ENCODE measurements around the gene SLC25A19.
A peak's percentile ranks its signal among the peaks of the same experiment; 100 is the strongest.
"Not testable (repeated sequence)": the region's sequence is repeated elsewhere in the genome, so short reads cannot be mapped to it uniquely, and the experiment has no call there.

SLC25A19 gene

DNA sequence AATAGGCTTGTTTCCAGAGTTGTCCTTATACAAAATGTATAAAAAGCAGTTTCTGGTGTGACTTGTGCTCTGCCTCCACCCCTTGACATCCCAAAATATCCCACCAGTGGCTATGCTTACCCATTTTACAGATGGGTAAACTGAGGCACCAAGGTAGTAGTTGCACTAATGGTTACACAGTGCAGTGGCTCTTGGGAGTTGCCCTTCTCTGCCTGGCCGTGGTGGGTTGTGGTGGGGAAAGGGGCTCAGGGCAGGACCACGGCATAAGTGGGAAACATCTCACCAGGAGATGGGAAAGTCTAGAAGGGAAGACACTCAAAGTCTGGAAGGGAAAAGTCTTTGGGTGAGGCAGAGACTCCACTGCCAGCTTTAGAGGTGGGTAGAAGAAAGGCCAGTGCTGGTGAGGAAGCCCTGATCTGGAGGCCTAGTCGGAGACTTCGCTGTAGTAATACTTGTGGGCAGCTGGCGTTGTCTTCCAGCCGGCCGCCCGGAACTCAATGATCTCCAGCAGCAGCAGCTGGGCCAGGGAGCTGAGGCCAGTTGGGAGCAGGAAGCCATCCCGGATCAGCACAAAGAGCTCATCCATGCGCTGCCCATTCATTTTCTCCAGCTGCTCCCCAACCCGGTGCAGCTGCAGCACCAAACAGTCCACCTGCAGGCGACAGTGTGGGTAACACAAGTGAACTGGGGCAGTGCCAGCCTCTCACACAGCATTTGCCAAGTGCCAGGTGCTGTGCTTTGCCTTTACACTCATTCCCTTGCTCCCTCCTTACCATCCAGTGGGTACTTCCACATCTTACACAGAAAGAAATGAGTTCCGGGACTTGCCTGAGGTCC lies 22.7 kb downstream of the SLC25A19 start:
- no peak for DNase-seq

DNA sequence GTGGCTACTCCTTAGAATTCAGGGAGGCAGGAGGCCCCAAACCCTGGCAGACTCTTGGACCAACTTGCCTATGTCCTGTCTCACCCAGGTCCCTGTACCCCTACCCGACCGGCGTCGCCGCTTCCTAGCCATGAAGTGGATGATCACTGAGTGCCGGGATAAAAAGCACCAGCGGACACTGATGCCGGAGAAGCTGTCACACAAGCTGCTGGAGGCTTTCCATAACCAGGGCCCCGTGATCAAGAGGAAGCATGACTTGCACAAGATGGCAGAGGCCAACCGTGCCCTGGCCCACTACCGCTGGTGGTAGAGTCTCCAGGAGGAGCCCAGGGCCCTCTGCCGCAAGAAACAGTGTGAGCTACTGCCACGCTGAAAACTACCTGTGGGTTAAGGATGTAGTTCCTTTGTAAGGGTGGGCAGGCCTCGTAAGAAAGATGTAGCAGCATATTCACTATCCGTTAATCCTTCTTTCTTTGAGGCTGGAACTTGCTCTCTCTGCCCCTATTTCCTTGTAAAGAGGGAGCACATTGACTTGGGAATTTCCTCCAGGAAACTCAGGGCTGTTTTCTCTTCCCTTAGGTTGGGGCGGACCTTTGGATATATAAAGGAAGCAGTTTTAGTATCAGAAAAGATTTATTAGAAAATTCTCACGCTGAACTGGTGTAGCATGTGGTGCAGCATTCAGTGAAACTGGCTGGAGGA lies 23.5 kb downstream of the SLC25A19 start:
- no peak for DNase-seq

DNA sequence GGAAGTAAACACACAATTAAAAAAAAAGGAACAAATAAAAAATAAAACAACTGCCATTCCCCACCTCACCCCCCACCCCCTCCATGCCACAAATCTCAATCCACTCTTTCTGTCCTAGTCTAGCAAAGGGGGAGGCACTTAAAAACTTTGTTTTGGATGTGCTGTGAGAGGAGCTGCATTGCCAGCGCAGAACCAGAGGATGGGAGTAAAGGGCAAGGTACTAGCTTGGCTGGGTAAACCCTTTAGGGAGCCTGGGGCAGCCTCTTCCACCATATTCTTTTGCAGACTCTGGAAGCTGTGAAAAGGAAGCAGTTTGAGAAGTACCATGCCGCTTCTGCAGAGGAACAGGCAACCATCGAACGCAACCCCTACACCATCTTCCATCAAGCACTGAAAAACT lies 26.2 kb downstream of the SLC25A19 start:
- no peak for DNase-seq

DNA sequence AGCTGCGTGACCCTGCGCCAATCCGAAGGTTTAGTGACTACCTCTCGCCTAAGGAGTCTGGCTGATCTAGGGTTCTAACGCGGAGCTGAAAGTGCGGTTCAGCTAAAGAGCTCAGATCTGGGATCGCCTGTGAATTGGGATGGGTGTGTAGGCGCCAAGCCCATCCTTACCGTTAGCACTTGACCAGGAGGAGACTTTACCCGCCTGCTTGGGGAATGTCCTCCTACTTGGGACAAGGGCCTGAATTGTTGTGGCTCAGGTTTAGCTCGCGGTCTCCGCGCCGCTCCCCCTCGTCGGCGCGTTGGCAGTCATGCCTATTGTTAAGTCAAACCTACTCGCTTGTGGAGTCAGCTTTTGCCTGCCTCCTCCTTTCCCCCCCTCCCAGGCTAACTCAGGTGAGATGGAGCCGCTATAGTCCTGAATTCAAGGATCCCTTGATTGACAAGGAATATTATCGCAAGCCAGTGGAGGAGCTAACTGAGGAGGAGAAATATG lies 27.1 kb downstream of the SLC25A19 start:
- DNase-seq, result no peak

DNA sequence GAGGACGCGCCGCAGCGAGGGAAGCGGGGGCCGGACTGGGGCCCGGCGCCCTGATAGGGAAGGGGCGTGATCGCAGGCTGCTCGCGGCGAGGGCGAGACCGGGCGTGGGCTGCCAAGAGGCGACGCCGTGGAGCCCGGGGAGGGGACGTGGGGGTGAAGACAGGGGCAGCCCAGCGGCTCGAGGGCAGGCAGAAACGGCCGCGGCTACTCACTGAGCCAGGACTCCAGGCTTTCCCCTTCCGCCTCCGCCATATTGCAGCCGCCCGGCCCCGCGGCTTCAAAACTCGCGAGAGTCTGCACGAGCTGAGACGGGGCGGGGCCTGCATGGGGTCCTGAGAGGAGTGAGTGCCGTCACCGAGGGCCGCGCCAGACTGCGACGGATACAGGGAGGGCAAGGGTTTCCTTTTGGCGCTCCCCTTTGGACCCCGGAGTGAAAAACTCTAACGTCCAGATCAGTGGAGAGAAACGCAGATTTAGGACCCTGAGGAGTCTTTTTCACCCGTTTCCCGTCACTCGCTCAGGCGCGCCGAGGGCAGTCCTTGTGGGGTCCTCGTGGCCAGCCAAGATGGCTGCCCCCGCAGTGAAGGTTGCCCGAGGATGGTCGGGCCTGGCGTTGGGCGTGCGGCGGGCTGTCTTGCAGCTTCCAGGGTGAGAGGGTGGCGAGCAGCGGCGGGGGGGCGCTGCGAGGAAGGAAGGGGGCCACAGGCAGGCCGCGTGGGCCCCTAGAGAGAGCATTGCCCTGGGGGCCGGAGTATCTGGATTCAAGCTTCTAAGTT lies 27.7 kb downstream of the SLC25A19 start, which contains the start of the genes GGA3 and MRPS7:
TSS of gene GGA3 (minus strand) at position 271 of the 776 bp plus-strand sequence. CDS start at position 252, 19 bp downstream.
TSS of gene MRPS7 (plus strand) at position 544 of the 776 bp plus-strand sequence. CDS start at position 566, 22 bp downstream.
- DNase-seq, result peak; percentile 96

DNA sequence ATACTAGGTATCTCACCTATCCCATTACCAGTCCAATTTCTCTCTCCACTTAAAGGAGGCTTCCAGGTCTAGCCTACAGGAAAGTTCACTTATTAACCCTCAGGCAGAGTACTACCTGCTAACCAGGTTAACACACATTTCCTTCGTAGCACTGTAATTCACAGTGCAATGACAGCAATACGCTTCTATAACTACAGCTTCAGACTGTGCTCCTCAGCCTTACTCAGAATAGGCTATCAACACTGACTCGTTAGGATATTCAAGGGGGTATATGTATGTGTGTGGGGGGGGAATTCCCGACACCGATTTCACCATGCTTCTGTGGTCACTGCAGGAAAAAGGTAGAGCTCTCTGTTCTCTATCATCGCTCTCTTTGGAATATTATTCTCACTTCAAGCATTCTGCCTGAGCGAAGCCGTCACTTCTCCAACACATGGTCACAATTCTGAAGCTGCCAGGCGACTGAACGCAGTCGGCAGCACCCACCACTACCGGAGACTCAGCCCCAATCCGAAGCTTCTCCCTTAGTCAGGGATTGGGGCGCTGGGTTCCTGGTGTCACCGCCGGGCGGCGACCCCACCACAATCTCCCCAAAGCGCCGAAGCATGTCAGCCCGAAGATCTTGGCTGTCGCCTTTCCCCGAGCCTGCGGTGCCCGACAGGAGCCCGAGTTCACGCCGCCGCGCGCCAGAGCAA lies 28.4 kb downstream of the SLC25A19 start:
- DNase-seq, result no peak

DNA sequence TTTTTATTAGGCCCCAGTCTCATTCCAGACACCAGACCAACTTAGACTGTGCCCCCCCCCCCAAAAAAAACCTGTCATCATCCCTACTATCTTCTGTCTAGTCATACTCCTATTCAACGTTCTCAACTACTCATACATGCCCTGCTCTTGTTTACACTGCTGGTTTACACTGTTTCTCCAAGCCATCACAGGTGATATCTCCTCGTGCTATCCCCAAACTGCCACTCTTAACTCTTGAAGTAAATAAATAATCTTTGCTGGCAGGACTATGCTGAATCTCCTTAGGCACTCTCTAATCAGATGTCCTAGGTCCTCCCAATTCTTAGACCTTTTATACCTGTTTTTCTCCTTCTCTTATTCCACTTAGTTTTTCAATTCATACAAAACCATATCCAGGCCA lies 32.0 kb downstream of the SLC25A19 start:
- DNase-seq, result not testable (repeated sequence)

DNA sequence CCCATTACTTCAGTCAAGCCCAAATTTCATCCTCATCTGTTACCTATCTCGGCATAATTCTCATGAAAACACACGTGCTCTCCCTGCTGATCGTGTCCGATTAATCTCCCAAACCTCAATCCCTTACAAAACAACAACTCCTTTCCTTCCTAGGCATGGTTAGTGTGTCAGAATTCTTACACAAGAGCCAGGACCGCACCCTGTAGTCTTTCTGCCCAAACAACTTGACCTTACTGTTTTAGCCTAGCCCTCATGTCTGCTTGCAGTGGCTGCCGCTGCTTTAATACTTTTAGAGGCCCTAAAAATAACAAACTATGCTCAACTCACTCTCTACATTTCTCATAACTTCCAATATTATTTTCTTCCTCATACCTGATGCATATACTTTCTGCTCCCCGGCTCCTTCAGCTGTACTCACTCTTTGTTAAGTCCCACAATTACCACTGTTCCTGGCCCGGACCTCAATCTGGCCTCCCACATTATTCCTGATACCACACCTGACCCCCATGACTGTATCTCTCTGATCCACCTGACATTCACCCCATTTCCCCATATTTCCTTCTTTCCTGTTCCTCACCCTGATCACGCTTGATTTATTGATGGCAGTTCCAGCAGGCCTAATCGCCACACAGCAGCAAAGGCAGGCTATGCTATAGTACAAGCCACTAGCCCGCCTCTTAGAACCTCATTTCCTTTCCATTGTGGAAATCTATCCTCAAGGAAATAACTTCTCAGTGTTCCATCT lies 33.1 kb downstream of the SLC25A19 start:
- DNase-seq, result not testable (repeated sequence)

DNA sequence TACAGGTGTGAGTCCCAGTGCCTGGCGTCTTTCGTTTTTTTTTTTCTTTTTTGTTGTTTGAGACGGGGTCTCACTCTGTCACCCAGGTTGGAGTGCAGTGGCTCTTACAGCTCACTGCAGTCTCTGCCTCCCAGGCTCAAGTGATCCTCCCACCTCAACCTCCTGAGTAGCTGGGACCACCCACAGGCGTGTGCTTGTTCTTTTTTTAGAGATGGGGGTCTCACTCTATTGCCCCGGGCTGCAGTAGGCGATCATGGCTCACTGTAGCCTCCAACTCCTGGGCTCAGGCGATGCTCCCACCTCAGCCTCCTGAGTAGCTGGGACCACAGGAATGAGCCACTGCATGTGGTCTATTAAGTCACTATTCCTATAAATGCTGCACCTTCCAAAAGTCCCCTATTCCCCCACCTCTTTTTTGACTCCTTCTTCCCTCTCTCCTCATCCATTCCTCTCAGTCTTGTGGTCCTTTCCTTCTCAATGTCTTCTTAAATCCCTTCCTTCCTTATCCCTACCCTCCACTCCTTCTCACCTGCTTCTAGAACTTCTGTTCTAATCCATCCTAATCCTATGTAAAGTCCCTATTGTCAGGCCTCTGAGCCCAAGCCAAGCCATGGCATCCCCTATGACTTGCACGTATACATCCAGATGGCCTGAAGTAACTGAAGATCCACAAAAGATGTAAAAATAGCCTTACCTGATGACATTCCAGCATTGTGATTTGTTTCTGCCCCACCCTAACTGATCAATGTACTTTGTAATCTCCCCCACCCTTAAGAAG lies 37.0 kb downstream of the SLC25A19 start:
- DNase-seq, result no peak

DNA sequence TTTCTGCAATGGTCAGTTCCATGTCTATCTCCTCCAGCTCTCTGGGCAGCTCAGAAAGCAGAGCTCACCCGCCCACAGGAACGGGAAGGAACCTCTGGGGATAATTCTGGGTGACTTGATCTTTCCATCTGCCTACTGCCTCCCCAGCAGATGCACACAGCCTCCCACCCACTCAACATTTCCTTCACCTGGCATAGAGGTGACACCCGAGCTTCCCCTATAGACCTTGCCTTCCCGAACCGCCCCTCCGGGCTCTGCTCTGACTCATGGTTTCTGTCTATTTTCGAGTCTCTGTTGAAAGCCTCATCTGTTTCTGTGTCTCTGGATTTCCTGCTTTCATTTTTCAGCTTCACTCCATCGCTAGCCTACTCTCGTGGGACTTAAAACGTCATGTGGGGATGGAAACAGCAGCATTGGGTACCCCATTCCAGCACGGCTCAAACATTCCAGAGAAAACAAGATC lies 39.2 kb downstream of the SLC25A19 start:
- peak; percentile 79 for DNase-seq

DNA sequence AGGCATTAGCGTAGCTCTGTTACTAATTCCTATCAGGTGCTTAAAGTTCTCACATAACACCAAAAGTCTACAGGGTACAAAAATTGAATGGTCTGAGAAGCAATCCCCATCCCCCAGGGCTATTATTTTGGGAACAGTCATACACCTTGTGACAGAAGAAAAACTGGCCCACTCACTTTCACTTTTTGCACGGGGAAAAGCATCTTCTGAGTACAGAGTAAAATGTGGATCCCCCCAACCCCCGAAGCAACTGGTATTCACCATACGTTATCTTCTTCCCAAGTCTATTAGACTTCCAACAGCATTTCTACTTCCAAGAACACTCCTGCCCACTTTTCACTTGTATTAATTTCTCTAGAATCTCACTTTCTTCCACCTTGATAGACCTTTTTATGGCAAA lies 39.7 kb downstream of the SLC25A19 start:
- DNase-seq, result no peak

DNA sequence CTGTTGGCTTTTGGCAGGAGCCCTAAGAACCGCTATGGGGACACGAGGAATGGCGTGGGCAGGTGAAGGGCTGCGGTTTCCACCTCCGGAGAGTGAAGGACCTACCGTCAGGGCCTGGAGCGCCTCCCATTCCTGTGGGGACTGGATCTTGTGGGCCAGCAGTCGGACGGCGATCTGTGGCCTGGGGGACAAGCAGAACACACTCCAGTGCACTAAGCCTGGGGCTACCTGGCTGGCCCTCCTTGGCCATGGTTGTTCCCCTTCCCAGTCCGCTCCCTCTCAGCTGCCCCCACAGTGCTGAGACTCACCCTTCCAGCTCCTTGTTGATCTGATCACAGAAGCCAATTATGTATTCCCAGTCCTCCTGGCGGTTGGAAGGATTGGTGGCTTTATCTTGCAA lies 42.8 kb downstream of the SLC25A19 start:
- DNase-seq, result no peak

DNA sequence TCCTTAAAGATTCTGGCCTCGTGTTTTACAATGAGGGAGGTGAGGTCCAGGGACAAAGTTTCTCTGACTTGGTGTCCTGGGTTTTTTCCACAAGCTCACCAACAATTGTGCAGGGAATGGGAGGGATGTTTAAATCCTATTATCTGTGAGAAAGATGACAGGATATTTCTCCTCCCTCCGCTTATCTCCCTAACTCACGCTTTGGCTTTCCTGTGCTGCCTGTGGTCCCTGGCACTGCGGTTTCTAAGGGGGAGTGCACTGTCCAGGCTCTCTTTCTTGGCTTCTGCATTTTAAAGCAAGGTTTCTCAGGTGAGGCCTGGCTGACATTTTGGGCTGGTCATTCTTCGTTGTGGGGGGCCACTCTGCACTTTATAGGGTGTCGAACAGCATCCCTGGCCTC lies 44.2 kb downstream of the SLC25A19 start:
- DNase-seq, result no peak

DNA sequence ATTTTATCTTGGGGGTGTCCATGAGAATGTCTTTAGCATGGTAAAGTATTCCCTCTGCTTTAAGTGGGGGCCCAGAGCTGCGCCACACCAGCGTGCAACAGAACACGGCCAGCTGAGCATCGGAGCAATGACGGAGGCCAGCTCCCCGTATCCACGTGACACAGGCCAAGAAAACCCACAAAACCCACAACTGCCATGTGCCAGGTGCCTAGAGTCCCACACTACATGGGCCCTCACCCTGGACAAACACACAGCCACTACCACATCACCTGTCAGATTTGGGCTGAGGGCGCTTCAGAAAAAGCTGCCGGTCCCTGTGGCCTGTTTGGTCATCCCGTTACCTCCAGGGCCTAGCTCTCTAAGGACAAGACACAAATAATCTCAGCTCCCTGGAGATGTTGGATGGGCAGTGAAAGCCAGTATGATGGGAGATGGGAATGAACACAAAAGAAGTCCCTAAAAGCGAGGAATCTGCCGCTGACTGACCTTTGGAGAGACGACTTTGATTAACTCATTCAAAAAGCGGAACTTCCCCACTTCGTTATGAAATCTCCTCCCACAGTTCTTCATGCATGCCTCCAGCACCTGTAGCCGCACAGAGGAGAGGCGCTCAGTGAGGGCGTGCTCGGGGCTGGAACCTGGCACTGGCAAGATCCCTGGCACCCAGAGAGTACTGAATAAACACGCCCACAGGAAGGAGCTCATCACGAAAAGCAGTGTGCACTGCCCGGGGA lies 44.9 kb downstream of the SLC25A19 start:
- no peak for DNase-seq

DNA sequence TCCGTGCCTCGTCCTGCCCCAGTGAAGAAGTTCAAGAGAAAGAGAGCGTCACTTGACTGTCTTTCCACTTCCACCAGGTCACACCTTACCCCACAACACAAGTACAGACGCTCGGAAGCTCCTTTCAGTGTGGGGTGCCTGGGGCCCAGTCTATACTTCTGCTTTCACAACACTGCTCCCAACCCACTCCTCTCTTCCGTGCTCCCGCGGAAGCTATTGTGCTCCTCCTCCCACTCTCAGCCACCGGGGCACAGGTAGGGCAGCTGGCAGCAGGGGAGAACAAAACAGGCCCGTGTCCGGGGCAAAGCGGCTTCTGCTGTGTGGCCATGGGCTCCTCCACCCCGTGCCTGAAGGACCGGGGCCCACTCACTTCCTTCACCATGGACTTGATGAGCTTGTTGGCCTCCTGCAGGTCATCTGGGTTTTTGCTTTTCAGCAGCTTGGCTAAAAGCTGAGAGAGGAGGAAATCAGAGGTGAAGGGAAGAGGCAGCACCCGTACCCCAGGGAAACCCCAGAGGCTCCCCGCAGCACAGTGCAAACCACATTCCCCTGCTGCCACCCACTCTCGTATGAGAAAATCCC lies 46.7 kb downstream of the SLC25A19 start:
- no peak for DNase-seq

DNA sequence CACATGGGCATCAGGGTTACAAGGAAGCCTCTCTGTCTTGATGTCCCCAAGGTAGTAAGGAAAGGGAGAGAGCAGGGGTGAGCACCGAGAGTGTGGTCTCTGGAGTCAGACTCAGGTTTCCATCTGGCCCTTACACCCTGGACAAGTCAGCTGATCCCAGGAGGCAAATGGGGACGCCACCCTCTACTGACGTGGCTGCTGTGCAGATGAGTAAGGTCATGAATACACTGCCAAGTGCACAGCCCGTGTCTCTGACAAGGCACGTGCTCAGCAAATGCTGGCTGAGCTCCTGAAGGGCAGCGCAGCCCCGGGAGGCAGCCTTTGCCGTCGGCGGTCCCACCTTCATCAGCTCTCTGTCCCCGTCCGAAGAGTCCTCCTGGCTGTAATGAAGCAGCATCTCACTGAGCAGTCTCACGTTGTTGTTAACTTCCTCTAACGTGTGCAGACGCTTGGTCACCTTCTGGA lies 47.2 kb downstream of the SLC25A19 start:
- DNase-seq, result no peak

DNA sequence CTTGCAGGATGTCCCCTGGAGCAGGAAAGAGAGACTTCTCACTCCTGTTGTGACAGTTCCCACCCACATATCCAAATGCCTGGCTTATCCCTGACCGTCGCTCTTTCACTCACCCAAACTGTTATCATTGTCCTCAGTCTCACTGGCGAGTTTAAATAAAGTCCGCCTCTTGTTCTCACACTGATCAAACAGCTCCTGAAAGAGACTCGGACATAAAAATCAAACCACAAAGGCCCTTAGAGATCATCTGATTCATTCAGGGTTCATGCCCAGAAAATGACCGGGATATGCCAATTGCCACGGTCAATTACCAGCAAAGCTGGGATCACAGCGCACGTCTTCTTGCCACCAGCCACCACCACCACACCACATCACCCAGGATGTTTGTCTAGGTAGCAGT lies 47.7 kb downstream of the SLC25A19 start:
- no peak for DNase-seq

DNA sequence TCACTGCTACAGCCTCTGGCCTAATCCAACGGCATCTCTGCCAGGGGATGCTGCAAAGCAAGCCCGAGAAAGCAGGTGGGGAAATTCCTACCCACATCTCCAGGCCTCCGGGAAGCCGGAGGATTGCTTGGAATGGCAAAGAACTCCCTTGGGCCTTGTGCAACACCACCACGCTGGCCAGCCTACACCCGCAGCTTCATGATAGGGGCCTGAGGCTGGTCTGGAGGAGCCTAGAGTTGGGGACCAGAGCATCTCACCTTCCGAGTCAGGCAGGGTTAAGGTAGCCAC lies 48.1 kb downstream of the SLC25A19 start:
- DNase-seq, result no peak

DNA sequence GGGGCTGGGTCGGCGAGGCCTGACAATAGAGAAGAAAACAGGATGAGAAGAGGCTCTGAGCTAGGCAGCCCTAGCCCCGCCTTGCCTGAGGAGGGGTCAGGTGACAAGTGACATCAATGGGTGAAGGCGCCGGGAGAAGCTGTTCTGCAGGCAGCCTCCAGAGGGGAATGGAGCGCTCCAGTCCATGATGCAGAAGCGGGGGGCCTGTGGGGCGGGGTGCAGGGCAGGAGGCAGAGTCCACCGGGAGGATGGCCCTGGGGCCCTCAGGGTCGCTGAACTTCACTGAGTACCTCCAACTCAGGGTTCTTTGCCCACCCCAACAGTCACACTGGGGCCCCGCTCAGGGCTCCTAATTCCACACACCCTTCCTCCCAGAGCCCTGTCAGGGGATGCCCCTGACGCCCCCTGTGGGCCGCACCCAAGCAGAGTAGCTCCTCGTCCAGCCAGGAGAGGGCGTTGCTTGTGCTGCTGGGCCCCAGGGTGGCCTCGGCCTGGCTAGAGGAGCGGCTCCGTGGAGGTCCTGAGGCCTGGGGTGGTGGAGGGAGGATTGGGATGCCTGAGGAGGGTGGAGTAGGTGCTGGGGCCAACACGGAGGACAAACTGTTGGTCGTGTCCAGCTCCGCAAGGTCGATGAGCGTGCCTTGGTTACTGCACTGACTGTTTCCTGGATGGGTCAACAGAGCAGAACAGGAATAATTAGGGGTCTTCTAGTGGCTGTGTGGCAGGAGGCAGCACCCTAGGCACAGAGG lies 48.7 kb downstream of the SLC25A19 start:
- DNase-seq, result peak; percentile 50
